Left hindlimb (tissue), 1 donor: Measurements from ENCODE around the gene MRTFA.
A peak's percentile ranks its signal among the peaks of the same experiment; 100 is the strongest.

Source experiments
- DNase-seq: peaks from one replicate; pipeline ENCODE4 v3.0.0-alpha.2; 2018

The MRTFA gene

GRCh38 chr22:40451210-40451609 is 185.3 kb downstream of the MRTFA start:
- no peak for DNase-seq

GRCh38 chr22:40450616-40451015 is 185.9 kb downstream of the MRTFA start:
- DNase-seq: no peak

DNA sequence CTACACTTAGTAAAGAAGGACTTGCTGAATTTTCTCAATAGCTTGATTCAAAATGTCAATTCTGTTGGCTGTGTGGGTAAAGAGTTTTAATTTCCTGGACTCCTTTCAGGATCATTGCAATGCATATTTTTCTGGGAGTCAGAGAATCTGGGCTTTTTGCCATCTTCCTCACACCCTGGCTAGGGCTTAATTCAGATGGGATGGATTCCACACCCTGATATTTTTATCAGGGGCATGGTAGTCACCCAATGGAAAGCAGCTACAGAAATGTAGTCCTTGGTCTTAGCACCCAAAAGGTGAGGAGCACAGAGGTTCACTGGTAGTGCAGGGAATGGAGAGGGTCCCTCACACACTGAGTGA is 186.9 kb downstream of the MRTFA start:
- DNase-seq: no peak

DNA sequence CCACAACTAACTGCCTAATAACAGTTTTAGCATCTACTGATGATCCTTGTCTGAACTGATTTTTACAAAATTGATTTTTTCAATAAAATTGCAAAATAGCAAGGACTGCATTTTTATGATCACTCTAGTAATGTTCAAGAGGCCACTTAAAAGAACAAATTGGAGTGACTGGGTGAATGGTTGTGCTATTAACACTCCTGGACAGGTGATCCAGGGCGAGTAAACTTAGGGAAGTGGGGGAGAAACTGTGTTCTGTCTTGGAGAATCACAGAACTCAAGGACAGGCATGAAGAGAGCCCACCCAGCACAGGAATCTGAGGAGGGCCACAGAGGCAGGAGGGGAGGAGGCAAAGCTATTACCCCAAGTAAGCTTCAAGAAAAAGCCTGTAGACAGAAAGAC is 190.3 kb downstream of the MRTFA start:
- no peak for DNase-seq

GRCh38 chr22:40444178-40444831 is 192.2 kb downstream of the MRTFA start:
- no peak for DNase-seq

GRCh38 chr22:40443732-40444131 is 192.8 kb downstream of the MRTFA start:
- no peak for DNase-seq

- no peak for DNase-seq
Measured at GRCh38 chr22:40441761-40442390, 194.6 kb downstream of the MRTFA start.

DNA sequence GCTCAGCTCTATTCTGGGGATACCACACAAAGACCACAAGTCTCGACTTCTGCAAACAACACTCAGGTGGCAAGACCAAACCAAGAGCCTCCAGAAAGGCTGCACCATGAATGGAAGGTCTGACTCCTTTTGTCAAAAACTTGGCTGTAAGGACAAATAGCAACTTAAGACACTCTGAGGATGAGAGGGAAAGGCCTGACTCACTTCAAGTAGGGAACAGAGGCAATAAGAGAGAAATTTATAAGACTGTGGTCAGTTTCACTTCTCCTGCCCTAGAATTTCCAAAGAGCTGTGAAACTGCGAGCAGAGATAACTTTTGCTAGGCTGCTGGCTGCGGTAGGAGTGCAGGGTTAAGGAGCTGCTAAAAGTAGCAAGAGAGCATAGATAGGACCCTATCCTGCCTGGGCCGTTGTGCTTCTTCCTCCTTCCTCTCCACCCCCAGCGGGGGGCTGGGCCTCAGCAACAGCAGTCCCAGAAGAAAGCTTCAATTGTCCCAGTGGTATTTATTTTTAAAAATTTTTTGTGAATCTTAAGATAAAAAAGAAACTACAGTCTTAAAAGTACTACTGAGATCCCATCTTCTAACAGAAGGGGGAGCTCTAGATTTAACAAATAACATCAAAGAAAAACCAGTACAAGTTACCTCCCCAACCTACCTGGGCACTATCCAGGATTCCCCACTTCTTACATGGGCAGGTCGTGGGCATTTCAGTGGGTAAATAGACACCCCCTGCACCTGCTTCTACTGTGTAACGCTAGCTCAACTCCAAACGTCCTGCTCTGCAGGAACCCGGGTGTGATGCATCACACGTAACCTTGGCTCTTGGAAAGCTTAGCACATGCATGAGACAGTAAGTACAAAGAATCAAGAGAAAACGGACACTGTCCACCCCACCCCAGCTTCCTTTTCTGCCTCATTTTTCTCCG is 199.8 kb downstream of the MRTFA start:
- DNase-seq: no peak

GRCh38 chr22:40434745-40435144 is 201.8 kb downstream of the MRTFA start:
- no peak for DNase-seq

DNA sequence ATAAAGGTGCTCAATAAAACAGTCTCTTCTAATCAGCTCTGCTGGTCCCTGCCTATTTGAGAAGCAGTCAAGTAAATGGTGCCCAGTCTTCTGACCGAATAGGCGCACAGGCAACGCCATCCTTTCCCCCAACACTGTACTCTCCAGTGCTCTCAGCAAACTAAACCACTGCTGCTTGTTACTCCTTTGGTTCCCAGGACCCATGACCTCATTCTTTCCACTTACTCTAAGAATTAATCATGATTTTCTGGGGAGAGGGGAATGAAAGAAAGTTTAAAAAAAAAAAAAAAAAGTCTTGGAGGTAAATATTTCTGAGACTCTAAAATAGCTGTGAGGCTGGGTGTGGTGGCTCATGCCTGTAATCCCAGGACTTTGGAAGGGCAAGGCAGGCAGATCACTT is 202.4 kb downstream of the MRTFA start:
- DNase-seq: no peak

DNA sequence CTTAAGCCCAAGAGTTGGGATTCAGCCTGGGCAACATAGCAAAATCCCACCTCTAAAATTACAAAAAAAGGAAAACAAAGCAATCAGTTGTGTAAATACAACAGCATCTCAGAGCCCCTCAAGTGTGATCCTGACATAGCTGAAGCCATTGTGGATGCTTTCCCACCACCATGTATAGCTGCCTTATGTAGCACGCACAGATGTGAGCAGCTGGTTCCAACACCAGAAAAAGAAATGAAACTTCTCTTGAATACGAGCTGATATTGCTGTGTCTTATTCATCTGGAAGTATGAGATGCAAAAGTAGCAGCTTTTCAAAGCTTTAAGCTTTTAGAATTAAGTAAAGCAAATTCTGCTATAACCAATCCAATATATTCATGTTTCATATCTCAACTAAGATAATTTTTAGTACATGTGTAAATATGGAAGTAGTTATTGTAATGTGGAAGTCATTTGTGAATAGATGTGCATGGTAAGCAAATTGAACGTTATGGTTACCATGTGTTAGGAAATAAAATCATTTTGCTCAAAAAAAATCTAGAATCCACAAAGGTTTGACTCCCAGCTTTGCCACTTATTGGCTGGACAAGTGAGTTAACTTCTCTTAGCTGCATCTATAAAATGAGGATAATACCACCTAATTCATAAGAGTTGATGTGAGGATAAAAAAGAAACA is 203.0 kb downstream of the MRTFA start:
- no peak for DNase-seq

DNA sequence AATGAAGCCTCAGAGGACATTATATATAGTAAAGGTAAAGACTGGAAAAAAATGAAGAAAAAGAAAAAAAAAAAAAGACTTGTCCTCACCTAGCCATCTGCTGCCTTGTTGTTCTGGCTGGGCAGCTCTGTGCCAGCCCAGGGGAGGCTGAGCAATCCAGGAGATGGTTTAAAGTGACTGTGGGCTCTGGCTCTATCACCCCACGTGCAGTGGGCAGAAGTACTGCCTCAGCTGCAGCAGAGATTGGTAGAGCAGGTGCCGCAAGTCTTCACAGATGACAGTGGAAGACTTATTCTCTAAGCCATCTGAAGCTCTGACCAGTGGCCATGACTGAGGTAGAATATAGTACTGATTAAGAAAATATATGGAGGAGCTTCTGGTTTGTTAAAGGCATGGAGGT is 203.9 kb downstream of the MRTFA start:
- no peak for DNase-seq

- DNase-seq: no peak
Measured at GRCh38 chr22:40432157-40432556, 204.4 kb downstream of the MRTFA start.

- no peak for DNase-seq
Measured at GRCh38 chr22:40430991-40431390, 205.5 kb downstream of the MRTFA start.

DNA sequence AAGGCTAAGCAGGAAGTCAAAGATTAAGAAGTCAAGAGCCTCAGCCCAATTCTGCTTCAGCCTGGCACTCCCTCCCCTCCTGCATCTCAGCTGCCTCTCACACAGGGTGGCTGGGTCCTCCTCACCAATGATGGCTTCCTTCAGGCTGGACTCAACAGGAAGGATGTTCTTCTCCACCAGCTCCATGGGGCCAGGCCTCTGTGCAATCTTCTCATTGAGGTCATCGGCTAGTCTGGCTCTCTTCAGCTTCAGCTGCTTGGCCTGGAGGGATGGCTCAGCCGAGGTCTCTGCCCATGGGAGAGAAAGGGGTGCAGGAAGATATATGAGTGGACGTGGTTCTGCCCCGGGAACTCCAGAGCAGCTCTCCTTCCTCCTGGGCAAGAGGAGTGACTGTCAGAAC is 207.0 kb downstream of the MRTFA start:
- DNase-seq: no peak

DNA sequence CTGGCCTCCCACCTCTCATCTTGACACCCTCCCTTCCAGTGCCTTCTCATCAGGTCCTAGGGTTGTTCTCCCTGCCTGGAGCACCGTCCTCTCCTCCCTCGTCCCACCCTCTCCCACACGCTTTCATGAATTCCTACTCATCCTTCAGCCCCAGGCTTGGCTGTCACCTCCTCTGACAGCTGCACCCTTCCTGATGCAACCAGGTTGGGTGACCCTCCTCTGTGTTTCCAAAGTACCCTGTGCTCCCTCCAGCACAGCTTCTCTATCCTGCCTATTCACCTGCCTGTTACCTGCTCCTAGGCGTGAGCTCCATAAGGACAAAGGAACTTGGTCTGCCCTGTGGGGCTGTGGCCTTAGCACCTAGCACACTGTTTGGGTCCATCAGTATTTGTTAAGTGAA is 207.7 kb downstream of the MRTFA start:
- DNase-seq: no peak

GRCh38 chr22:40426594-40427333 is 209.8 kb downstream of the MRTFA start:
- DNase-seq: peak; percentile 43

- no peak for DNase-seq
Measured at GRCh38 chr22:40425082-40425481, 211.4 kb downstream of the MRTFA start.

DNA sequence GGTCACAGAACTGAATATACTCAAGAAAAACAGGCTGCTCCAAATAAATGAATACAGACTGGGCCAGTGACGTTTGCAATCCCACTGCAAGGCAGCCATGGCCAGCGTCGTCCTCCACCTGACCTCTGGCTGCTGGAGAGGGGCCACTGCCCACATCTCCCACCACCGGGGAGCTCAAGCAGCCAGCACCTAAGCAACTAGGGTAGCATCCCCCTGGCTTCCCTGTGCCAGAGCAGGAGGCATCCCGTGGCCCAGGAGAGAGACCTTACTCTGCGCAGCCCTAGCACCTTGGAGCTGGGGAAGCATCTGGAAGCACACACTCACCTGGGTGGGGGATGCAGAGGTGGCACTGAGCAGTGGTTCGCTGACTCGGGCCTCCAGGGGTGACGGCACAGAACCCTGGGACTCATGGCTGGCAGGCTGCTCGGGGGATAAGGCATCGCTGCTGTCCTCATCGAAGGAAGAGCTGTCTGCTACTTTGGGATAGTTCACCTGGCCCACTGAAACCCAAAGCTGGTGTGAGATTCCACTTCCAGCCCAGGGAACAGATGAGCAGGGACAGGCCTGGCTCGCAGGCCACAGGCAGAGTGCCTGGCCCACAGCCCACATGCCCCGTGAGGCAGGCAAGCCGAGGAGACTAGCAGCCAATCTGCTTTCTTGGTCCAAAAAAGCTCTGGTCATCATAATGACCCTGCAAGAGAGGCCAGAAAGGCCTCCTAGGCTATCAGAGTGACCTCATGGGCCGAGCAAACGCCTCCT is 212.5 kb downstream of the MRTFA start:
- DNase-seq: peak; percentile 27

- peak; percentile 49 for DNase-seq
Measured at GRCh38 chr22:40423310-40423688, 213.2 kb downstream of the MRTFA start.

- peak; percentile 29 for DNase-seq
Measured at GRCh38 chr22:40422558-40423309, 213.8 kb downstream of the MRTFA start.
